Activated CD4-positive, alpha-beta T cell treated with anti-CD3 and anti-CD28 coated beads, Interleukin-10, Interleukin-2, amounts not matched to agents 100 ng/mL and 50 ng/mL, durations not matched to agents 16 hours and 8 hours (primary cell): ENCODE measurements around the gene DECR2.
"Not testable (repeated sequence)": the region's sequence is repeated elsewhere in the genome, so short reads cannot be mapped to it uniquely, and the experiment has no call there.

Experiments used
- DNase-seq: peaks from one replicate; pipeline ENCODE4 v3.0.0-alpha.2; 2020

Gene DECR2

GRCh38 chr16:367333-367903 lies 34.3 kb upstream of the DECR2 start:
- DNase-seq = no peak

GRCh38 chr16:368388-369158 lies 33.1 kb upstream of the DECR2 start:
- DNase-seq = no peak

DNA sequence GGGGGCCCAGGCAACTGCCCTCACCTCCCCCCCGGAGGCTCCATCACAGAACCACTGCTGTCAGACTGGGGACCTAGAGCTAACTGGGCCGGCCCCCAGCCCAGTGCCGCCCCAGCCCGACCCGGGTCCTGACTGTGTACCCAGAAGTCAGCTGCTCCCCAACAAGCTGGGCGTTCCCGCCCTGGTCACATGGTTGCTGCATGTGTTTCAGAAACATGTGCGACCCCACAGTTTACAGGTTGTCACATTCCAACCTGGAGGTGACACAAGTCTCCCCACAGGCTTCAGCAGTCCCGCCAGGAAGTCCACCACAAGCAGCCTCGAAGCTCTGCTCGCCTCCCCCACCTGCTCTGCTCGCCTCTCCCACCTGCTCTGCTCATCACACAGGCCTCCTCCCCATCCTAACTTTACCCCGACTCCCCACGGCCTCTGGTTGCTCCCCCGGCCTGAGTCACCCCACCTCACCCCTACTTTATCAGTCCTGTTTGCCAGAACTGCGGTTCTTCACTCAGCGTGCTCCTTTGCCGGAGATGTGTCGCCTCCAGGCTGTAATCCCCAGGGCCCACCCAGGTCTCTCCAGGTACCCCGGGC lies 32.3 kb upstream of the DECR2 start:
- DNase-seq = no peak

- DNase-seq = no peak
These were observed 31.7 kb upstream of the DECR2 start for GRCh38 chr16:369866-370436.

GRCh38 chr16:370443-370842 lies 31.2 kb upstream of the DECR2 start, which contains the start of gene MRPL28:
Gene MRPL28 (minus strand): TSS chr16:370538. CDS start chr16:370218, 320 bp downstream.
- DNase-seq = peak; percentile 96

GRCh38 chr16:370979-371514 lies 30.6 kb upstream of the DECR2 start:
- no peak for DNase-seq

DNA sequence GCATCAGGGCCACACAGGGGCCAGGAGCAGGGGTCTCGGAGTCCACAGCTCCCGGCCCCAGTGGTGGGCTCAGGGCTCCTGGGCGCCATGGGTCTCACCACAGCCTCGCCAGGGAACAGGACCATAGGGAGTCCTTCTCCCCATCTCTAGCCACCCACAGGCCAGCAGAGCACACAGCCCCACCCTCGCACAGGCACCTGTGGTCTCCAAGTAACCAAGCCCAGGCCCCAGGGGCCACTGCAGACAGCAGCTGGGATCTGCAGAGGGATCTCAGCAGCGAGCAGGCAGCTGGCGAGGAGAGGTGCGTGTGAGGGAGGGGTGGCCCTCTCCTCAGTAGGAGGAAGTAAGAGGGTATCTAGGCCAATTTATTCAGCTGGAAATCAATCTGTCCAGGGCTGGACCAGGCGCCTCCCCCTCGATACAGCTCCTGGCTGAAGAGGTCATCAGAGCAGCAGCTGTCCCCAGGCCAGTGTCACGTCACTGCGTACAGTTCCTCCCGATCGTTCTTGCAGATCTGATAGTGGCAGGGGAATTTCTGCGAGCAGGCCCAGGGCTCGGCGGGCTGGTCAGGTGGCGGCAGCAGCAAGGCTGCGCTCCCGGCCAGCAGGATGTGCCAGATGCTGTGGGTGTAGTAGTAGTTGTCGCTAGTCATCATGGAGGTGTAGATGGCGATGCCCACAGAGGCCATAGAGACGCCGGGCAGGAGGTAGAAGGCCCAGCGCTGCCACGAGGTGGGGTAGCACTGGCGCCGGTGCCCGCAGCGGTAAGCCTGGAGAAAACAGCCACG lies 30.0 kb upstream of the DECR2 start:
- no peak for DNase-seq

DNA sequence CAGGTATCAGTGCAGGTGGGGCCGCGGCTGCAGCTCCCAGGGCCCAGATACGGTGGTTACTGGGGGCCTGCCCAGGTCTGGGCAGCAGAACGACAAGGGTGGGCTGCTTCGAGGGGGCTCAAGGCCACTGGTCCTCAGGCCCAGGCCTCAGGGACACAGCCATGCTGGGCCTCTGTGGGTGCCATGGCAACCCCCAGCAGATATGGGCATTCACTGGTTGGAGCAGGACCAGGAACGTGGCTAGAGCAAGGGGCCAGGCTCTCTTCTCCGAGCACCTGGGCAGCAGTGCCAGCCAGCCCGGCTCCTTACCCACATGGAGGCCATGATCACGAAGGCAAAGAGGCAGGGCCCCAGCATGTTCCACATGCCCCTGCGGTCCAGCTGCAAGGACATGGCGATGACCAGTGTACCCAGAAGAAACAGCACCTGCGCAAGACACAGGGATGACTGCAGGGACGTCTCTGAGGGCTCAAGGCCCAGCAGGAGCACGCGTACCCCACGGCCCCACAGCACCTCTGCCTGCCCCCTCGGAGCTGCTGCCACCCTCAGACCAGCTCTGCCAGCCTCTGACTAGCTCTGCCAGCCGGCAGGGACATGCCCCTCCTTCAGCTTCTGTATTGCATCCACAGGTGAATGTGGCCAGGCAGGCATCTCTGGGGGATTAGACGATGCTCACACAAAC lies 29.2 kb upstream of the DECR2 start:
- no peak for DNase-seq

DNA sequence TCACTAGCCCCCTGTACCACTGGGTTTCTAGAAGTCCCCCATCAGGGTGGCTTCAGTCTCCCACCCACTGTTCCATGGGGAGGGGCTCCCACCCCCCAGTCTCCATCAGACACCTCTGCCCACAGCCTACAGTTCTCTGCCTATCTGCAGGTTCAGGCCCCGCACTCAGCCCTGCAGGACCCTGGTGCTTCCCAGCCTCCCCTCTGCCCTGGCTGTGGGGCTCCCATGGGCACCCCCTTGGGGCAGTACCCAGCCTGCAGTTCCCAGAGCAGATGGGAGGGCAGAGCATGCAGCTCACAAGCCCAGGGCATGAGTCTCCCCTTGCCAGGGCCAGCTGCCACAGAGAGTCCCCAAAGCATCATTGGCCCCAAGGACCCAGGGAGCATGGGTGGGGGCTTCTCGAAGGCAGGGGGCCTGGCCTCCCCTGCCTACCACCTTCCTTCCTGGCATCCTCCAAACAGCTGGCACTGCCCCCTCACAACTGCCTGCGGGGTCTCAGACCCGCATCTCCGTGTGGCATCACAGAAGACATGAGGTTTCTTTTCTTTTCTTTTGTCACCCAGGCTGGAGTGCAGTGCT lies 28.6 kb upstream of the DECR2 start:
- DNase-seq = no peak

GRCh38 chr16:373848-374615 lies 27.7 kb upstream of the DECR2 start:
- DNase-seq = no peak

DNA sequence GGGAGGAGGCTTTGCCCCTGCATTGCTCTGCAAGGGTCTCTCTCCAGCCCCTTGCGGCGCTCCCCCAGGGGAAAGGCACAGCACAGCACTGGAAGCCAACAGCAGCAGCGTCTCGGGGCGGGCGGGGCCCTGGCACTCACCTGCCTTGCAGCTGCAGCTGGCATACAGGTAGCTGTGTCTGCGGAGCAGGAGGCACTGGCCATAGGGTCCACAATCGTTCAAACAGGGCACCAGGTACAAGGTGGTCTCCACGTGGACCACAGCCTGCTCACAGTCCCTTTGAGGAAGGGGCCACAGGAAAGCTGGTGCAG lies 27.1 kb upstream of the DECR2 start:
- no peak for DNase-seq

DNA sequence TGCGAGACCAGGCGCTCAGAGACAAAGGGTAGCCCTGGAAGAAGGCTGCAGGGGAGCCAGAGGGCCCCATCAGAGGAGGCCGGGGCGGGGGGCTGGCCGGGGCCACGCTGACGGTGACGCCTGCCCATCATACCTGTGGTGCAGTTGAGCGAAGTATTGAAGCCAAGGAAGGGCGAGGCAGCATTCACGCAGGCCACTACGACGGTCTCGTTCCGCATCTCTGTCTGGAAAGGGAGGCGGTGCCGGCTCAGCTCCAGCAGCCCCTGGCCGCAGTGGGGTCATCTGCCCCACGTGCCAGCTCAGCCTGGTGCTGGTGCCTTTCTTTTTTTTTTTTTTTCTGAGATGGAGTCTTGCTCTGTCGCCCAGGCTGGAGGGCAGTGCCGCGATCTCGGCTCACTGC lies 26.5 kb upstream of the DECR2 start:
- no peak for DNase-seq

- DNase-seq = no peak
These were observed 25.5 kb upstream of the DECR2 start for GRCh38 chr16:375927-376816.

GRCh38 chr16:376817-377418 lies 24.8 kb upstream of the DECR2 start:
- no peak for DNase-seq

- no peak for DNase-seq
These were observed 24.2 kb upstream of the DECR2 start for GRCh38 chr16:377419-377951.

- not testable (repeated sequence) for DNase-seq
These were observed 23.4 kb upstream of the DECR2 start for GRCh38 chr16:378113-378820.

DNA sequence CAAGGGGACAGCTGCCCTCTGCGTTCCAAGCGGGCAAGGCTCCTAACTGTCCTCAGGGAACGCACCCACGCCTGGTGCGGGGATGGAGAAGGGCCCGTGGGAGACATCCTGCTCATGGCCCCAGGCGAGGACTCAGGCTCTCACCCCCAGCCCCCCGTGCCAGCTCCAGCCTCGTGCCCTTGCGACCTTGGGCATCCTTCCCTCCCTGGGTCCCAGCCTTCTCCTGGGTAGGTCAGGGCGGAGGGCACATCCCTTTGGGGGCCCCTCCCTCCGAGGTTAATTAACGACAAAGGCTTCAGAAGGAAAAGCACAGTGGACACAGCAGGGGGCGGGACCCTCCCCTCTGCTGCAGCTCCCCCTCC lies 22.9 kb upstream of the DECR2 start:
- no peak for DNase-seq

- DNase-seq = no peak
These were observed 22.3 kb upstream of the DECR2 start for GRCh38 chr16:379183-379960.
